Stomach (tissue), 4 donors: ENCODE measurements around the gene CPLANE1.

Source experiments
- CTCF ChIP-seq, 7 experiments: fragments of 450-650 bp in 4 of 7; fragments of 200-600 bp in 3 of 7; sonication (generic) in 3 of 7; IDR thresholded peaks; one replicate each; pipeline ENCODE4 v1.5.1; 2016 to 2019; ENCODE audit warnings: antibody characterized with exemption in 7 of 7, control low read depth in 2 of 7, mild to moderate bottlenecking in 1 of 7
- EP300 ChIP-seq: sonication (generic); formaldehyde crosslinking; IDR thresholded peaks from one replicate; pipeline ENCODE4 v1.6.1; 2017; ENCODE audit warnings: antibody characterized with exemption
- POLR2AphosphoS5 ChIP-seq, 3 donors: sonication (generic); formaldehyde crosslinking; IDR thresholded peaks; one replicate each; pipeline ENCODE4 v1.6.1; 2016; ENCODE audit warnings: antibody characterized with exemption in 3 of 3

GRCh38 chr5:37255774-37256358 lies 6.7 kb upstream of the CPLANE1 start:
- TF ChIP-seq CTCF (IDR thresholded peaks at IDR 0.05) (no peak), EP300 (no peak), POLR2AphosphoS5 (IDR thresholded peaks at IDR 0.05) (no peak)
